Naive thymus-derived CD4-positive, alpha-beta T cell (primary cell): ENCODE results near the gene EPB41L5. TPM values are rescaled to one million over a fixed set of nuclear protein-coding genes. Genes with fewer than 3 reads are reported as not detected.

Experiments used
- ATAC-seq: fragments of 150-1000 bp; cut with Tn5 transposase; 2 replicates; pipeline ENCODE4 v1.10.0; 2021; ENCODE audit warnings: mild to moderate bottlenecking, moderate library complexity
- CTCF ChIA-PET: fragments of 350-600 bp; sonication (Branson Sonifier 250); formaldehyde crosslinking; loops from one replicate; lab custom pipeline; 2021; ENCODE audit warnings: antibody characterized with exemption; lab: Charles Lee
- POLR2A ChIA-PET: fragments of 350-600 bp; sonication (Branson Sonifier 250); formaldehyde crosslinking; loops from one replicate; lab custom pipeline; 2021; ENCODE audit warnings: antibody characterized with exemption, inconsistent platforms; lab: Charles Lee
- DNase-seq, 9 donors: peaks; one replicate each; pipeline versions ENCODE4 v3.0.0 to v3.0.0-alpha.2; 2020 to 2022; ENCODE audit warnings: mixed read lengths in 1 of 9
- H3K27ac ChIP-seq: one replicate; pipeline ENCODE4 v1.7.0; 2013; ENCODE audit warnings: mild to moderate bottlenecking, low read depth, low read length, moderate library complexity
- H3K27me3 ChIP-seq, 2 donors: one replicate each; pipeline ENCODE4 v1.7.0; 2013; ENCODE audit warnings: low read length in 2 of 2, mild to moderate bottlenecking in 2 of 2, moderate library complexity in 2 of 2; ENCODE audit not compliant: control insufficient read depth in 2 of 2, insufficient read depth in 2 of 2
- H3K36me3 ChIP-seq, 3 experiments: 1 replicate in 2 of 3; 2 replicates in 1 of 3; pipeline ENCODE4 v1.7.0; 2013; ENCODE audit warnings: low read length in 3 of 3, mild to moderate bottlenecking in 3 of 3, moderate library complexity in 1 of 3; ENCODE audit not compliant: insufficient read depth in 3 of 3, control insufficient read depth in 2 of 3
- H3K4me1 ChIP-seq, 2 donors: one replicate each; pipeline ENCODE4 v1.7.0; 2013; ENCODE audit warnings: low read length in 2 of 2, mild to moderate bottlenecking in 2 of 2, moderate library complexity in 1 of 2; ENCODE audit not compliant: control insufficient read depth in 2 of 2, insufficient read depth in 2 of 2
- H3K4me3 ChIP-seq: 2 replicates; pipeline ENCODE4 v1.7.0; 2013; ENCODE audit warnings: mild to moderate bottlenecking, low read length
- H3K9me3 ChIP-seq, 3 experiments: 1 replicate in 2 of 3; 2 replicates in 1 of 3; pipeline ENCODE4 v1.7.0; 2013; ENCODE audit warnings: low read length in 3 of 3; ENCODE audit not compliant: control insufficient read depth in 2 of 3
- H3K27ac Mint-ChIP-seq, 9 donors: one replicate each; pipeline ENCODE4 v1.8.0; 2020 to 2022; ENCODE audit warnings: mixed read lengths in 9 of 9, mild to moderate bottlenecking in 8 of 9, moderate library complexity in 5 of 9, inconsistent platforms in 2 of 9
- H3K27me3 Mint-ChIP-seq, 5 donors: one replicate each; pipeline ENCODE4 v1.8.0; 2021 to 2022; ENCODE audit warnings: mixed read lengths in 5 of 5, mild to moderate bottlenecking in 1 of 5
- H3K36me3 Mint-ChIP-seq, 5 donors: one replicate each; pipeline ENCODE4 v1.8.0; 2020 to 2022; ENCODE audit warnings: mixed read lengths in 5 of 5, mild to moderate bottlenecking in 3 of 5, inconsistent platforms in 1 of 5
- H3K4me1 Mint-ChIP-seq, 7 donors: one replicate each; pipeline ENCODE4 v1.8.0; 2020 to 2022; ENCODE audit warnings: mixed read lengths in 7 of 7, mild to moderate bottlenecking in 3 of 7, inconsistent platforms in 1 of 7
- H3K4me3 Mint-ChIP-seq, 10 donors: one replicate each; pipeline ENCODE4 v1.8.0; 2020 to 2022; ENCODE audit warnings: mild to moderate bottlenecking in 10 of 10, mixed read lengths in 10 of 10, moderate library complexity in 6 of 10, inconsistent platforms in 2 of 10
- H3K9me3 Mint-ChIP-seq, 11 donors: one replicate each; pipeline ENCODE4 v1.8.0; 2020 to 2022; ENCODE audit warnings: mixed read lengths in 11 of 11, mild to moderate bottlenecking in 4 of 11, inconsistent platforms in 1 of 11, moderate library complexity in 1 of 11
- intact Hi-C, 2 donors: fragments of 100-400 bp; cut with micrococcal nuclease; formaldehyde crosslinking; loops; one replicate each; pipeline ENCODE4 v1.15.1; 2023
- polyA plus RNA-seq, 2 donors: library from polyadenylated mRNA; unstranded; fragments of 300-500 nt; fragmentation: Illumina TruSeq; gene quantifications; one replicate each; pipeline ENCODE4 v1.2.3, GENCODE V29; 2021
- total RNA-seq, 6 experiments: library from RNA in 5 of 6; stranded (reverse) in 5 of 6; gene quantifications; 1 replicate in 5 of 6; 2 replicates in 1 of 6; pipeline ENCODE4 v1.2.3 and lab custom pipeline; 2021 to 2026

The EPB41L5 gene
- total and polyA plus RNA-seq, 7 experiments from 2014 or later, result 2.2 to 9.3 (median 6.5) TPM

- H3K4me1 Mint-ChIP-seq, result peaks cover 0 to 8% (median 0%) of the 10 kb centered on the region in 7 donors
- ATAC-seq, result no peak
- H3K4me3 Mint-ChIP-seq, result no peak overlapping the region
- no peak overlapping the region for H3K27ac Mint-ChIP-seq
- Histone ChIP-seq H3K36me3 (no peaks in the 10 kb centered on the region), H3K27ac (no peak overlapping the region), H3K4me3 (no peak overlapping the region), H3K9me3 (no peaks in the 10 kb centered on the region), H3K4me1 (no peaks in the 10 kb centered on the region), H3K27me3 (no peaks in the 10 kb centered on the region)
- H3K36me3 Mint-ChIP-seq, result peaks cover 3 to 58% (median 36%) of the 10 kb centered on the region in 5 donors
- ChIA-PET CTCF (no interaction called here), POLR2A (no interaction called here)
- intact Hi-C loops, result no loop called here
- no peak for DNase-seq
- H3K27me3 Mint-ChIP-seq, result no peaks in the 10 kb centered on the region
- peaks cover 4 to 29% (median 10%) of the 10 kb centered on the region in 11 donors for H3K9me3 Mint-ChIP-seq
Measured at GRCh38 chr2:120026890-120027289, 14.0 kb downstream of the EPB41L5 start.

GRCh38 chr2:120028795-120029194, 15.9 kb downstream of the EPB41L5 start:
- ChIA-PET CTCF (no interaction called here), POLR2A (no interaction called here)
- no peak overlapping the region for H3K27ac ChIP-seq
- Mint-ChIP-seq H3K4me3 (no peak overlapping the region), H3K36me3 (peaks cover 3 to 41% (median 28%) of the 10 kb centered on the region in 5 donors), H3K9me3 (peaks cover 4 to 24% (median 9%) of the 10 kb centered on the region in 11 donors), H3K27me3 (no peaks in the 10 kb centered on the region), H3K4me1 (peaks cover 0 to 8% (median 0%) of the 10 kb centered on the region in 7 donors), H3K27ac (no peak overlapping the region)
- DNase-seq, result no peak
- H3K36me3 ChIP-seq, result no peaks in the 10 kb centered on the region
- H3K9me3 ChIP-seq, result no peaks in the 10 kb centered on the region
- H3K4me1 ChIP-seq, result no peaks in the 10 kb centered on the region
- intact Hi-C loops, result no loop called here
- H3K27me3 ChIP-seq, result no peaks in the 10 kb centered on the region
- no peak overlapping the region for H3K4me3 ChIP-seq
- ATAC-seq, result no peak

GRCh38 chr2:120029672-120030640, 17.1 kb downstream of the EPB41L5 start:
- ChIA-PET POLR2A (no interaction called here), CTCF (interaction anchor here (0.5 kb wide), 1 partner anchor 9 kb away, joined by 3 read pairs; no protein-coding TSS in a partner anchor)
- Histone ChIP-seq H3K4me3 (no peak overlapping the region), H3K36me3 (no peaks in the 10 kb centered on the region), H3K27me3 (no peaks in the 10 kb centered on the region), H3K9me3 (no peaks in the 10 kb centered on the region), H3K4me1 (no peaks in the 10 kb centered on the region), H3K27ac (no peak overlapping the region)
- Mint-ChIP-seq H3K36me3 (peaks cover 3 to 33% (median 17%) of the 10 kb centered on the region in 5 donors), H3K4me1 (peaks cover 0 to 8% (median 0%) of the 10 kb centered on the region in 7 donors), H3K27ac (no peak overlapping the region), H3K27me3 (no peaks in the 10 kb centered on the region), H3K4me3 (no peak overlapping the region), H3K9me3 (peaks cover 2 to 13% (median 5%) of the 10 kb centered on the region in 11 donors)
- intact Hi-C loops, result no loop called here
- DNase-seq (no peak), ATAC-seq (no peak)

GRCh38 chr2:120032297-120032696, 19.4 kb downstream of the EPB41L5 start:
- intact Hi-C loops, result no loop called here

GRCh38 chr2:120034027-120034426, 21.1 kb downstream of the EPB41L5 start:
- DNase-seq (no peak), ATAC-seq (no peak)
- no peaks in the 10 kb centered on the region for H3K9me3 ChIP-seq
- CTCF ChIA-PET, result no interaction called here
- H3K27ac Mint-ChIP-seq, result no peak overlapping the region
- H3K36me3 ChIP-seq, result no peaks in the 10 kb centered on the region
- intact Hi-C loops, result no loop called here
- peaks cover 0 to 21% (median 3%) of the 10 kb centered on the region in 5 donors for H3K36me3 Mint-ChIP-seq
- H3K27ac ChIP-seq, result no peak overlapping the region
- peaks cover 0 to 3% (median 0%) of the 10 kb centered on the region in 11 donors for H3K9me3 Mint-ChIP-seq
- no peak overlapping the region for H3K4me3 Mint-ChIP-seq
- H3K4me3 ChIP-seq, result no peak overlapping the region
- H3K27me3 Mint-ChIP-seq, result peaks cover 0 to 12% (median 0%) of the 10 kb centered on the region in 5 donors
- POLR2A ChIA-PET, result no interaction called here
- no peaks in the 10 kb centered on the region for H3K4me1 ChIP-seq
- H3K27me3 ChIP-seq, result no peaks in the 10 kb centered on the region
- H3K4me1 Mint-ChIP-seq, result peaks cover 0 to 6% (median 0%) of the 10 kb centered on the region in 7 donors

More at GRCh38 chr2:120032297-120032696, 19.4 kb downstream of the EPB41L5 start:
- ChIA-PET CTCF (no interaction called here), POLR2A (no interaction called here)
- Histone ChIP-seq H3K9me3 (no peaks in the 10 kb centered on the region), H3K4me1 (no peaks in the 10 kb centered on the region), H3K27ac (no peak overlapping the region), H3K27me3 (no peaks in the 10 kb centered on the region), H3K4me3 (no peak overlapping the region), H3K36me3 (no peaks in the 10 kb centered on the region)
- no peak for DNase-seq
- Mint-ChIP-seq H3K27me3 (peaks cover 0 to 8% (median 0%) of the 10 kb centered on the region in 5 donors), H3K4me3 (no peak overlapping the region), H3K27ac (peak overlapping the region in 1 of 9 donors; percentile 22), H3K36me3 (peaks cover 0 to 25% (median 5%) of the 10 kb centered on the region in 5 donors), H3K9me3 (no peaks in the 10 kb centered on the region), H3K4me1 (peaks cover 0 to 8% (median 0%) of the 10 kb centered on the region in 7 donors)
- no peak for ATAC-seq

- intact Hi-C loops, result no loop called here
- Histone ChIP-seq H3K36me3 (no peaks in the 10 kb centered on the region), H3K27ac (no peak overlapping the region), H3K9me3 (no peaks in the 10 kb centered on the region), H3K4me1 (no peaks in the 10 kb centered on the region), H3K4me3 (no peak overlapping the region), H3K27me3 (no peaks in the 10 kb centered on the region)
- peaks cover 0 to 6% (median 0%) of the 10 kb centered on the region in 7 donors for H3K4me1 Mint-ChIP-seq
- ChIA-PET POLR2A (no interaction called here), CTCF (no interaction called here)
- peaks cover 0 to 6% (median 0%) of the 10 kb centered on the region in 11 donors for H3K9me3 Mint-ChIP-seq
- peaks cover 0 to 12% (median 0%) of the 10 kb centered on the region in 5 donors for H3K27me3 Mint-ChIP-seq
- H3K36me3 Mint-ChIP-seq, result peaks cover 0 to 24% (median 5%) of the 10 kb centered on the region in 5 donors
- ATAC-seq, result no peak
- no peak for DNase-seq
- no peak overlapping the region for H3K27ac Mint-ChIP-seq
- no peak overlapping the region for H3K4me3 Mint-ChIP-seq
Measured at GRCh38 chr2:120034621-120035020, 21.7 kb downstream of the EPB41L5 start.
